ENCODE measurements around the gene CMC1.
A peak's percentile ranks its signal among the peaks of the same experiment; 100 is the strongest.

Gene CMC1

GRCh38 chr3:28308196-28308595, 66.8 kb downstream of the CMC1 start:
- no peak for DNase-seq

GRCh38 chr3:28315711-28316110, 74.3 kb downstream of the CMC1 start:
- no peak for DNase-seq

GRCh38 chr3:28316226-28316625, 74.8 kb downstream of the CMC1 start:
- no peak for DNase-seq

DNA sequence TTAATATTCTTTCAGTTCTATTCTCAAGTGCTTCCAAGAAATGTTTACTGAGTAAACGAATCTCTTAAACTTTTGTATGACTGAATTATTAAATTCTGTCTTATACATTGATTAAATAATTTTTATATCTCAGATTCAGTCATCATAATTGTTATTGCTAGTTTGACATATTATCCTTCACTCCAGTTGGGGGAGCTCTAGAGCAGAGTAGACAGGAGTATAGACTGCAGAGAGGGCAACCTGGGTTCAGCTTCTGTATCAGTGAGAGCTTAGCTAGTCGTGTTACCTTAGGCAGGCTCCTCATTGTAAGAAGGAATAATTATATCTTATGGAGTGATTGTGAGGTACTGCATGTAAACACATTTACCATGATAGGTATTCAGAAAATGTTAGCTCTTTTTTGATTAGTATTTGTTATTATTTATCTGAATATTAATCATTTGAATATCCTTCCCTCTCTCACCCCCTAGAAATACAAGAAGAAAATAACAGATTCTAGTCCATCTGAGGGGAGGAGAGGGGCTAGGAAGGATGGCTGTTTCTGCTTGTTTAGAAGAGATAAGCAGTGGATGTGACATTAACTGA, 76.1 kb downstream of the CMC1 start:
- peak in 1 of 2 donors; percentile 39 for DNase-seq

GRCh38 chr3:28320981-28321380, 79.6 kb downstream of the CMC1 start:
- no peak for DNase-seq

GRCh38 chr3:28322464-28322863, 81.0 kb downstream of the CMC1 start:
- no peak for DNase-seq

- peak in 1 of 2 donors; percentile 15 for DNase-seq
Observed at GRCh38 chr3:28326458-28326926, 85.1 kb downstream of the CMC1 start.

GRCh38 chr3:28328188-28329151, 87.1 kb downstream of the CMC1 start:
- peak in 1 of 2 donors; percentile 33 for DNase-seq

DNA sequence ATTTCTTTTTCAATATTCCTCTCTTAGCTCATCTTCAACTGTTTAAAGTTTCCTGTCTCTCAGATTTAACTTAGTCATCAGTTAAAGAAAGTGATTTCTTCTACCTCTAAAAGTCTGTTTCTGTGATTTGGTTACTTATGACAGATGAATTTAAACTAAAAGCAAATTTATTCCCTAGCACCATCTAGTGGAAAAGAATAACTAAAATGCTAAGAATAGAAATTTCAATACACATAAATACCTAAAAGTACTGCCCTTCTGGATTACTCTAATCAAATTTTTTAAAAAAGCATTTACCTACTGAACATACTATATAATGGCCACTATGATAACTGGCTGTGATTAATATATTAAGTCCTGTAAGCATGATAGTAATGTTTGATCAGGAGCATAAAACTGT, 93.1 kb downstream of the CMC1 start:
- no peak for DNase-seq

GRCh38 chr3:28335246-28335645, 93.8 kb downstream of the CMC1 start:
- no peak for DNase-seq

DNA sequence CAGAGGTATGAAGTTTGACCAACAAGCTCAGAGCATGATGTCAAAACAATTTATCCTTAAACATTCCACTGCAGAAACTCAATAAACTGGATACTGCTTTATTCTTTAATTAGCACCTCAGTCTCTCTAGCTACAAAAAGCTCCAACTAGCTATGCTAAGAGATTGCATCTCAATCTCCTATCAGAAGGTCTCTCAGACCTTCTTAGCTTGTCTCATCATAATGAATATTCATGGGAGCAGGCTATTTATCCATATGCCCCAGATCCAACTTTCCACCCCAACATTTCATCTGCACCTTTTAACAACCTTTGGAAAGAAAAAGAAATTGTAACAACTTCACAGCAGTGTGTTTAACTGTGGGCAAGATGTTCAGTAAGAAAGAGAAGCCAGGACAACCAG, 95.8 kb downstream of the CMC1 start:
- no peak for DNase-seq

DNA sequence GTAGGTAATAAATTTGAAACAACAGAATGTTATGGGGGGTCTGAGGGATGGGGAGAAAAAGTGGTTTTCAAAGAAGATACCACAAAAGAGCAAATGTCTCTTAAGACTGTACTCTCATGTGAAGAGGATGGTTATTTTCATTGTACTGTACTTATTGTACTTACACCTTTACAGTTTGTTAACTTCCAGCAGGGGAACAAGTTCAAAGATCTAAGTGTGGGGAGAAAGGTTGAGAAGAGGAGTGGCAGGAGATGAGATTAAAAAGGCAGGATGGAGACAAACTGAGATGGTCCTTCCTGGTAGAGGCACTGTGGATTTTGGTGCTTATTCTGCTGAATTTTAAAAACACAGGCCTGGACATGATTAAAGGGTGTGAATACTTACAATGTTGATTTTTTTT, 101.7 kb downstream of the CMC1 start:
- DNase-seq = no peak

- DNase-seq = no peak
Observed at GRCh38 chr3:28345690-28346089, 104.3 kb downstream of the CMC1 start.

DNA sequence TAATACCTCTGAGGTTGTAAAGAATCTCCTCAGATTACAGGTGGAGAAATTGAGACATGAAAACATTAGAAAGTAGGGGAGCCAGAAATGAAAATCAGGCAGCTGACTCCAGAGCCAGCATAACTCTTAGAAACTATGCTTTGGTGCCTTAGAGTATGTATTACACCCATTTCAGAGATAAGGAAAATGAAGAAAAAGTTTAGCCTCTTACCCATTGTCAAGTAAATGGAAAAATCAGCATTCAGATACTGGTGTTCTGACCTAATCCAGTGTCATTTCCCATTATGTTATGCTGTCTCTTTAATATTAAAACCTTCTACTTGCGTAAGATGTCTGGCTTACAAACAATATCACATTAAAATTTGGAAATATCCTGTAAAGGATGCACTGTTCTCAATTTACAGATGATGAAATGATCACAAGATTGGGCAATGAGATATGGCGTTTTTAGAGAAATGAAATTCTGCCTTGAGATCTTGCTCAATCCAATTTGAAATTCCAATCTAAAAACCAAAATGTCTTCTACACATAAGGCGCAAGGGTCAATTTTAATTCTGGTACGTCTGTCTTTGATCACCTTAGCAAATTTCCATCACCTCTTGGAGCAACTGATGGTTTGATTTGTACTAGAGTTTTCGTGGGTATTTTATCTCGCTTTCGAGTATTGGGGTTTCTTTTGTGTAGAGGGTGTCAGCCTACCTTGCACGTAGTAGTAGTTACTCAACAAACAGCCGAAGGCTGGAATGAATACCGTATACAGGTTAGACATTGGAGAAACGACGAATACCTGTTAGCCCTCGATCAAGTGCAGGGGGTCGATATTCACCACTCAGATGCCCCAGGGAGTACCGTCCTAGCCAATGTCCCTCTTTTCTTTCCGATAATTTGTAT, 106.2 kb downstream of the CMC1 start:
- DNase-seq = peak in 1 of 2 donors; percentile 36

DNA sequence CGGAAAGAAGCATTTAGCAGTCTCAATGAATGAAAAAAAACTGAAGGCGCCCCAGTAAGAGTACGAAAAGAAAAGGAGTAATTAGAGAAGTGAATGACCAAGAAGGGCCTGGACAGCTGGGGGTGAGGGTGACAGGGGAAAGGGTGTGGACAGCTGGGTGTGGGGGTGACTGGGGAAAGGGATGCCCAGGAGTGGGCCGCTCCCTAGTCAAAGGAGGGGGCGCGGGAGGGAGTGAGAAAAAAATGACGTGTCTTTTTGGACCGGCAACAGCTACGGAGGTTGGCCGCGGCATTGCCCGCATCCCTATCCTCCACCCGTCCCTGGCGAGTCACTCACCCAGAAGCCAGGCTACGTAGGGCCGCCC, 106.8 kb downstream of the CMC1 start:
- no peak for DNase-seq

DNA sequence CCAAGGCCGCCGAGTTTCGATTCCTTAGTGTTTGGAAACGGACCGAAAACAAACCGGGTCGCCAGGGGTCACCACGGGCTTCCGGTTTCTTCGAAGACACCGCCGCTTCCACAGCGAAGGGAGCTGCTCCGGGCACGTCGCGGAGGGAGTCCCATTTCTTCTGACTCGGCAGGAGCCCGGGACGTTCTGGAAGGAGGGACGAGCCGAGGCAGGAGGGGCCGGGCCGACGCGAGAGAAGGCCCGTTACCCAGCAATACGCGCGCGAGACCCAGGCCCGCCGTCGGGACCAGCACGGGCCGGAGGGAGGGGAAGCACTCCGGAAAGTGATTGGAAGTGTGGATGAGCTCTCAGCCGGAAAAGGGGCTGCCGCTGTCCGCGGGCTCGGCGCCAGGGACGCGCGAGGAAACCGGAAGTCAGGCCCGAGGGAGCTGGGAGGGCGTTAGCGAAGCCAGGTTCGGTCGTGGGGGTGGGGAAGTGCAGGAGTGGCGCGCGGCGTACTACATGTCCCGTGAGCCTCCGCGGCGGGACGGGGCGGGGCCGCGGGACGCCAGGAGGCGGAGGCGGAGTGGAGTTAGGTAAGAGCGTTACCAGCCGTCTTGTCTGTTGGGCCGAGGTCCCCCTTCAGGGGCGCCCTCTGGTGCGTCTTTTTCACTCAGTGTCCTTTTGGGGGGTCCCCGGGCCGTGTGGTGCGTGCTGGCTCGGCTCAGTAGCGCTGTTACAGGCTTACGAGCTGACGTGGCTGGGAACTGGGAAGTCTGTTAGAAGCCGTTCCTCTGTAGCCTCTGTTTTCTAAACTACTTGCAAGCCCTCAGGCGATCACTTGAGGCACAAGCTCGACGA, 107.4 kb downstream of the CMC1 start, which contains the start of the genes AZI2 and ZCWPW2:
AZI2 (minus strand) TSS at position 196 of the 840 bp plus-strand sequence. CDS start 8,207 bp downstream, outside the sequence.
ZCWPW2 (plus strand) TSS at position 93 of the 840 bp plus-strand sequence. CDS start 64,348 bp downstream, outside the sequence.
- peak; percentile 92 to 93 for DNase-seq

GRCh38 chr3:28349469-28350000, 108.1 kb downstream of the CMC1 start:
- DNase-seq = no peak

Measured in bone marrow (tissue), 2 donors.